PC-3 (cell line): ENCODE results near the gene VWA2. TPM values are rescaled to one million over a fixed set of nuclear protein-coding genes. Genes with fewer than 3 reads are reported as not detected.
"Not testable (repeated sequence)": the region's sequence is repeated elsewhere in the genome, so short reads cannot be mapped to it uniquely, and the experiment has no call there.

ENCODE experiments used
- ATAC-seq: fragments of 200-7000 bp; cut with Tn5 transposase; 2 replicates; pipeline ENCODE4 v1.9.1; 2020; ENCODE audit warnings: mild to moderate bottlenecking, moderate library complexity
- BruUV-seq: library from RNA; stranded (reverse); fragments of 400-500 nt; replicated peaks from 2 replicates; lab custom pipeline; 2021; lab: Mats Ljungman, UMichigan
- CTCF ChIA-PET: fragments of 300-600 bp; sonication (Branson Sonifier 250); formaldehyde crosslinking; loops from one replicate; lab custom pipeline; 2022; ENCODE audit warnings: antibody characterized with exemption; lab: Charles Lee
- POLR2A ChIA-PET: fragments of 300-600 bp; sonication (Branson Sonifier 250); formaldehyde crosslinking; loops from one replicate; lab custom pipeline; 2022; ENCODE audit warnings: antibody characterized with exemption; ENCODE audit not compliant: unreplicated experiment; lab: Charles Lee
- DNase-seq: peaks from one replicate; pipeline ENCODE4 v3.0.0-alpha.2; 2015
- H2AFZ ChIP-seq: fragments of 300-600 bp; sonication (generic); 2 replicates; pipeline ENCODE4 v1.6.0; 2016; ENCODE audit warnings: antibody characterized with exemption, low read length
- H3F3A ChIP-seq: fragments of 300-600 bp; sonication (generic); one replicate; pipeline ENCODE4 v1.6.0; 2017; ENCODE audit warnings: antibody characterized with exemption, low read length, control low read depth, mild to moderate bottlenecking; ENCODE audit not compliant: unreplicated experiment
- H3K27ac ChIP-seq: fragments of 300-600 bp; sonication (generic); 2 replicates; pipeline ENCODE4 v1.5.1; 2016; ENCODE audit warnings: mild to moderate bottlenecking, low read length
- H3K27me3 ChIP-seq: fragments of 300-600 bp; sonication (generic); 2 replicates; pipeline ENCODE4 v1.6.1; 2016; ENCODE audit warnings: low read length, mixed read lengths
- H3K36me3 ChIP-seq: fragments of 300-600 bp; sonication (generic); 2 replicates; pipeline ENCODE4 v1.6.1; 2016; ENCODE audit warnings: low read depth, mixed run types, low read length, mixed read lengths
- H3K4me1 ChIP-seq: fragments of 300-600 bp; sonication (generic); 2 replicates; pipeline ENCODE4 v1.5.1; 2016; ENCODE audit warnings: low read length; ENCODE audit not compliant: insufficient read depth
- H3K4me2 ChIP-seq: fragments of 300-600 bp; sonication (generic); 2 replicates; pipeline ENCODE4 v1.6.0; 2016; ENCODE audit warnings: low read length
- H3K4me3 ChIP-seq: fragments of 300-600 bp; sonication (generic); 2 replicates; pipeline ENCODE4 v1.5.1; 2016; ENCODE audit warnings: mild to moderate bottlenecking, low read length, mixed read lengths
- H3K79me2 ChIP-seq: fragments of 300-600 bp; sonication (generic); 2 replicates; pipeline ENCODE4 v1.6.1; 2017; ENCODE audit warnings: low read length, mixed read lengths
- H3K9ac ChIP-seq: fragments of 300-600 bp; sonication (generic); 2 replicates; pipeline ENCODE4 v1.6.0; 2016; ENCODE audit warnings: mild to moderate bottlenecking, low read length
- H3K9me2 ChIP-seq: fragments of 300-600 bp; sonication (generic); replicated peaks from 2 replicates; pipeline ENCODE4 v1.6.1; 2016; ENCODE audit warnings: mixed run types, low read length, mixed read lengths
- H3K9me3 ChIP-seq: fragments of 300-600 bp; sonication (generic); 2 replicates; pipeline ENCODE4 v1.6.1; 2016; ENCODE audit warnings: low read length, mixed read lengths
- H4K20me1 ChIP-seq: fragments of 300-600 bp; sonication (generic); 2 replicates; pipeline ENCODE4 v1.6.1; 2016; ENCODE audit warnings: low read length, mixed read lengths
- EZH2 ChIP-seq: fragments of 300-600 bp; sonication (generic); IDR thresholded peaks from one replicate; pipeline ENCODE4 v1.6.1; 2017; ENCODE audit warnings: antibody characterized with exemption, mild to moderate bottlenecking, low read length; ENCODE audit not compliant: unreplicated experiment
- EZH2phosphoT487 ChIP-seq: fragments of 300-600 bp; sonication (generic); IDR thresholded peaks from 2 replicates; pipeline ENCODE4 v1.6.1; 2018; ENCODE audit warnings: mild to moderate bottlenecking, antibody characterized with exemption, low read length, borderline replicate concordance
- intact Hi-C: fragments of 100-400 bp; cut with micrococcal nuclease; formaldehyde crosslinking; loops from 2 replicates; pipeline ENCODE4 v1.9.0; 2023
- total RNA-seq: library from RNA; depleted of rRNA; stranded (reverse); fragments of >200 nt; gene quantifications from 2 replicates; pipeline ENCODE4 v1.2.3, GENCODE V29; 2014
- TF ChIP-seq, protein P1 (sequence below): fragments of 300-600 bp; sonication (generic); conservative IDR thresholded peaks from 2 replicates; pipeline ENCODE4 v1.5.1; 2017; ENCODE audit warnings: antibody characterized with exemption, low read depth, mild to moderate bottlenecking, low read length

VWA2 gene
- total RNA-seq, 1 experiment from 2014 or later: not detected

DNA sequence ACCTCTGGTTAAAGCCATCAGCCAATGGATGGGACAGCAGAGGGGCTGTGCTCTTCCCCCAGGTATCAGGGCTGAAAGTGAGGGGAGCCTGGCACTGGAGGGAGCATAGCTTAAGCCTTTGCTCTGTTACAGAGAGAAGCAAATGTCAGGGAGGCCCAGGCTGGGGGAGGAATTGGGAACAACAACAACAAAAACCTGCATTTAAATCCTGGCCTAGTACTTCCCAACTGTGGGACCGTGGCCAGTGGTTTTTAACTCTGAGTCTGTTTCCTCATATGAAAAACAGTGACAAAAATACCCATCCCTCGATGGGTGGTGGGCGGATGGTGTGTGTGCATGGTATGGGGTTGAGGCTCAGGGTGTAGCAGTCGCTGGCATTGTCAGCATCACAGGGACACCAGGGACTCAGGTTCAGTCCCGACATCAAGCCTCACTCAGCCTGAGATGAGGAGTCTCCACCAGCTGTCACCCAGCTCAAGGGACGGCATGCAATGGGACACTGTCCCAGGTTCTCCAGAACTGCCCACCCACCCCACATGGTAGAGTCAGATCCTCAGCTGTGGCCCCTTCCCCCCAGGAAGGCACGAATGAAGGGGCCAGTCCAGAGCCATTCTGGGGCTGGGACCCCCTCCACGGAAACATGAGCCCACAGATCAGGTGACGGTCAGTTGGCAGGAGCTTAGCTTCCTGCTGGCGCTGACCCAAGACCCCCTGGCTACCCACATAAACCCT is 90.7 kb downstream of the VWA2 start:
- ATAC-seq (no peak), DNase-seq (no peak)
- Histone ChIP-seq H3K9me2 (no peaks in the 10 kb centered on the region), H3K79me2 (no peaks in the 10 kb centered on the region), H3K27ac (no peak overlapping the region), H3K9ac (no peak overlapping the region), H3K4me3 (no peak overlapping the region), H3K36me3 (no peaks in the 10 kb centered on the region), H2AFZ (no peak overlapping the region), H3F3A (no peaks in the 10 kb centered on the region), H3K4me1 (no peaks in the 10 kb centered on the region), H3K9me3 (no peaks in the 10 kb centered on the region), H3K4me2 (no peak overlapping the region), H4K20me1 (no peaks in the 10 kb centered on the region), H3K27me3 (no peaks in the 10 kb centered on the region)
- ChIA-PET CTCF (no interaction called here), POLR2A (no interaction called here)
- TF ChIP-seq, protein P1, sequence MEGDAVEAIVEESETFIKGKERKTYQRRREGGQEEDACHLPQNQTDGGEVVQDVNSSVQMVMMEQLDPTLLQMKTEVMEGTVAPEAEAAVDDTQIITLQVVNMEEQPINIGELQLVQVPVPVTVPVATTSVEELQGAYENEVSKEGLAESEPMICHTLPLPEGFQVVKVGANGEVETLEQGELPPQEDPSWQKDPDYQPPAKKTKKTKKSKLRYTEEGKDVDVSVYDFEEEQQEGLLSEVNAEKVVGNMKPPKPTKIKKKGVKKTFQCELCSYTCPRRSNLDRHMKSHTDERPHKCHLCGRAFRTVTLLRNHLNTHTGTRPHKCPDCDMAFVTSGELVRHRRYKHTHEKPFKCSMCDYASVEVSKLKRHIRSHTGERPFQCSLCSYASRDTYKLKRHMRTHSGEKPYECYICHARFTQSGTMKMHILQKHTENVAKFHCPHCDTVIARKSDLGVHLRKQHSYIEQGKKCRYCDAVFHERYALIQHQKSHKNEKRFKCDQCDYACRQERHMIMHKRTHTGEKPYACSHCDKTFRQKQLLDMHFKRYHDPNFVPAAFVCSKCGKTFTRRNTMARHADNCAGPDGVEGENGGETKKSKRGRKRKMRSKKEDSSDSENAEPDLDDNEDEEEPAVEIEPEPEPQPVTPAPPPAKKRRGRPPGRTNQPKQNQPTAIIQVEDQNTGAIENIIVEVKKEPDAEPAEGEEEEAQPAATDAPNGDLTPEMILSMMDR: no peak
- TF ChIP-seq EZH2phosphoT487 (no peak), EZH2 (no peak)
- no TSS peak for BruUV-seq
- intact Hi-C loops: no loop called here

GRCh38 chr10:114332301-114333192 is 93.5 kb downstream of the VWA2 start:
- Histone ChIP-seq H3K9me3 (no peaks in the 10 kb centered on the region), H3K4me2 (no peak overlapping the region), H3K4me3 (no peak overlapping the region), H3K9me2 (no peaks in the 10 kb centered on the region), H2AFZ (no peak overlapping the region), H3K27me3 (no peaks in the 10 kb centered on the region), H3F3A (no peaks in the 10 kb centered on the region), H3K27ac (no peak overlapping the region), H3K36me3 (no peaks in the 10 kb centered on the region), H3K4me1 (no peaks in the 10 kb centered on the region), H4K20me1 (no peaks in the 10 kb centered on the region), H3K9ac (no peak overlapping the region), H3K79me2 (no peaks in the 10 kb centered on the region)
- POLR2A ChIA-PET: no interaction called here
- no TSS peak for BruUV-seq
- ATAC-seq (no peak), DNase-seq (no peak)
- no peak for TF ChIP-seq EZH2phosphoT487
- TF ChIP-seq, protein P1: no peak
- TF ChIP-seq EZH2: no peak
- CTCF ChIA-PET: no interaction called here
- intact Hi-C loops: no loop called here

GRCh38 chr10:114333441-114333840 is 94.4 kb downstream of the VWA2 start:
- POLR2A ChIA-PET, intact Hi-C loops, H3K79me2 ChIP-seq, H3K9ac ChIP-seq, CTCF ChIA-PET, H3K27me3 ChIP-seq, H3K4me2 ChIP-seq, H3K9me2 ChIP-seq, H3F3A ChIP-seq, H3K9me3 ChIP-seq, H2AFZ ChIP-seq, H3K36me3 ChIP-seq, H3K27ac ChIP-seq, BruUV-seq, H3K4me1 ChIP-seq, H3K4me3 ChIP-seq, DNase-seq, ATAC-seq, H4K20me1 ChIP-seq: not testable (repeated sequence)
